Measurements from ENCODE around the gene CAPNS1.

DNA sequence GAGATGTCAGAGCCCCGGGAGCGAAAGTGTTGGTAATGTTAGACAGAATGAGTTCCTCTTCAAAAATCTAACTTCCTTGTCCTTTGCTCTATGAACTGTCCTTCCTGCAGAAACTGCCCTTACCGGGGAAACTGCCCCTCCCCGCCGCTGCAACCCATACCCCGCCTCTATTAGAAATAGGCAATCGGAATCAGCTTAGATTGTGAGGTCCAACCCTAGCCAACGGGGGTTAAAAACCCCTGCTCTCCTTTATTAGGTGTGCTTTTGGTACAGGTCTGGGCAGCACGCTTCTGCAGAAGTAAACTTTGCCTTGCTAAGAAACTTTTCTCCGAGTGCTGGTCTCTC is 11.5 kb upstream of the CAPNS1 start:
- TF ChIP-seq, protein P1, sequence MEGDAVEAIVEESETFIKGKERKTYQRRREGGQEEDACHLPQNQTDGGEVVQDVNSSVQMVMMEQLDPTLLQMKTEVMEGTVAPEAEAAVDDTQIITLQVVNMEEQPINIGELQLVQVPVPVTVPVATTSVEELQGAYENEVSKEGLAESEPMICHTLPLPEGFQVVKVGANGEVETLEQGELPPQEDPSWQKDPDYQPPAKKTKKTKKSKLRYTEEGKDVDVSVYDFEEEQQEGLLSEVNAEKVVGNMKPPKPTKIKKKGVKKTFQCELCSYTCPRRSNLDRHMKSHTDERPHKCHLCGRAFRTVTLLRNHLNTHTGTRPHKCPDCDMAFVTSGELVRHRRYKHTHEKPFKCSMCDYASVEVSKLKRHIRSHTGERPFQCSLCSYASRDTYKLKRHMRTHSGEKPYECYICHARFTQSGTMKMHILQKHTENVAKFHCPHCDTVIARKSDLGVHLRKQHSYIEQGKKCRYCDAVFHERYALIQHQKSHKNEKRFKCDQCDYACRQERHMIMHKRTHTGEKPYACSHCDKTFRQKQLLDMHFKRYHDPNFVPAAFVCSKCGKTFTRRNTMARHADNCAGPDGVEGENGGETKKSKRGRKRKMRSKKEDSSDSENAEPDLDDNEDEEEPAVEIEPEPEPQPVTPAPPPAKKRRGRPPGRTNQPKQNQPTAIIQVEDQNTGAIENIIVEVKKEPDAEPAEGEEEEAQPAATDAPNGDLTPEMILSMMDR (IDR thresholded peaks at IDR 0.05; ENCODE audit: low read depth, low read length): no peak
- no peak for TF ChIP-seq POLR2A (IDR thresholded peaks at IDR 0.05; ENCODE audit: extremely low read depth, insufficient read length)
- TF ChIP-seq, protein P2, sequence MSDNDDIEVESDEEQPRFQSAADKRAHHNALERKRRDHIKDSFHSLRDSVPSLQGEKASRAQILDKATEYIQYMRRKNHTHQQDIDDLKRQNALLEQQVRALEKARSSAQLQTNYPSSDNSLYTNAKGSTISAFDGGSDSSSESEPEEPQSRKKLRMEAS (IDR thresholded peaks at IDR 0.05; ENCODE audit: low read depth, low read length): no peak
